ENCODE measurements around the gene MRPS18B. TPM values are rescaled to one million over a fixed set of nuclear protein-coding genes. Genes with fewer than 3 reads are reported as not detected.

MRPS18B gene
- total and polyA plus RNA-seq, 4 donors = 24.9 to 81.5 (median 53.6) TPM

GRCh38 chr6:30612687-30613248 lies 4.9 kb upstream of the MRPS18B start:
- WGBS, 2 donors = 41 to 67% methylated on average over 6 of the region's 6 CpGs
- no peak overlapping the region for H3K4me3 ChIP-seq
- no peaks in the 10 kb centered on the region for H3K9me3 ChIP-seq (ENCODE audit: control insufficient read depth in 4 of 4, insufficient read depth in 3 of 4, low read length in 3 of 4)
- ATAC-seq (ENCODE audit: insufficient read depth, low FRiP score) (no peak), DNase-seq (peak in 2 of 3 donors; percentile 47 to 58)
- peaks cover 16 to 33% (median 25%) of the 10 kb centered on the region in 4 donors for H3K36me3 ChIP-seq (ENCODE audit: control insufficient read depth in 4 of 4, insufficient read depth in 4 of 4, low read length in 4 of 4)
- no peaks in the 10 kb centered on the region for H3K27me3 ChIP-seq (ENCODE audit: control insufficient read depth in 3 of 3, insufficient read depth in 3 of 3, low read length in 2 of 3)
- peak overlapping the region in 1 of 2 donors; percentile 26 for H3K27ac ChIP-seq (ENCODE audit: low read depth in 1 of 2, low read length in 1 of 2)
- H3K9ac ChIP-seq (ENCODE audit: insufficient read depth in 1 of 2, low read length in 2 of 2) = no peak overlapping the region
- peaks cover 0 to 32% (median 20%) of the 10 kb centered on the region in 5 donors for H3K4me1 ChIP-seq (ENCODE audit: control insufficient read depth in 5 of 5, insufficient read depth in 5 of 5, low read length in 5 of 5)
- TF ChIP-seq, protein P1, sequence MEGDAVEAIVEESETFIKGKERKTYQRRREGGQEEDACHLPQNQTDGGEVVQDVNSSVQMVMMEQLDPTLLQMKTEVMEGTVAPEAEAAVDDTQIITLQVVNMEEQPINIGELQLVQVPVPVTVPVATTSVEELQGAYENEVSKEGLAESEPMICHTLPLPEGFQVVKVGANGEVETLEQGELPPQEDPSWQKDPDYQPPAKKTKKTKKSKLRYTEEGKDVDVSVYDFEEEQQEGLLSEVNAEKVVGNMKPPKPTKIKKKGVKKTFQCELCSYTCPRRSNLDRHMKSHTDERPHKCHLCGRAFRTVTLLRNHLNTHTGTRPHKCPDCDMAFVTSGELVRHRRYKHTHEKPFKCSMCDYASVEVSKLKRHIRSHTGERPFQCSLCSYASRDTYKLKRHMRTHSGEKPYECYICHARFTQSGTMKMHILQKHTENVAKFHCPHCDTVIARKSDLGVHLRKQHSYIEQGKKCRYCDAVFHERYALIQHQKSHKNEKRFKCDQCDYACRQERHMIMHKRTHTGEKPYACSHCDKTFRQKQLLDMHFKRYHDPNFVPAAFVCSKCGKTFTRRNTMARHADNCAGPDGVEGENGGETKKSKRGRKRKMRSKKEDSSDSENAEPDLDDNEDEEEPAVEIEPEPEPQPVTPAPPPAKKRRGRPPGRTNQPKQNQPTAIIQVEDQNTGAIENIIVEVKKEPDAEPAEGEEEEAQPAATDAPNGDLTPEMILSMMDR (IDR thresholded peaks at IDR 0.05; ENCODE audit: control extremely low read depth, extremely low read depth) = no peak

- Histone ChIP-seq H3K27me3 (ENCODE audit: control insufficient read depth in 3 of 3, insufficient read depth in 3 of 3, low read length in 2 of 3) (no peaks in the 10 kb centered on the region), H3K9me3 (ENCODE audit: control insufficient read depth in 4 of 4, insufficient read depth in 3 of 4, low read length in 3 of 4) (no peaks in the 10 kb centered on the region), H3K36me3 (ENCODE audit: control insufficient read depth in 4 of 4, insufficient read depth in 4 of 4, low read length in 4 of 4) (peaks cover 14 to 30% (median 21%) of the 10 kb centered on the region in 4 donors), H3K4me3 (no peak overlapping the region), H3K9ac (ENCODE audit: insufficient read depth in 1 of 2, low read length in 2 of 2) (peak overlapping the region in 1 of 2 donors; percentile 100), H3K4me1 (ENCODE audit: control insufficient read depth in 5 of 5, insufficient read depth in 5 of 5, low read length in 5 of 5) (peaks cover 0 to 36% (median 22%) of the 10 kb centered on the region in 5 donors), H3K27ac (ENCODE audit: low read depth in 1 of 2, low read length in 1 of 2) (peak overlapping the region in 1 of 2 donors; percentile 29)
- DNase-seq (peak in 1 of 3 donors; percentile 18), ATAC-seq (ENCODE audit: insufficient read depth, low FRiP score) (no peak)
- TF ChIP-seq, protein P1 (IDR thresholded peaks at IDR 0.05; ENCODE audit: control extremely low read depth, extremely low read depth) = no peak
Observed at GRCh38 chr6:30613251-30614043, 4.2 kb upstream of the MRPS18B start.

- peak overlapping the region; percentile 17 for H3K4me3 ChIP-seq
- H3K9ac ChIP-seq (ENCODE audit: insufficient read depth in 1 of 2, low read length in 2 of 2) = peak overlapping the region; percentile 26 to 100
- ATAC-seq (ENCODE audit: insufficient read depth, low FRiP score) (no peak), DNase-seq (no peak)
- 21 to 24% methylated on average over 8 of the region's 8 CpGs for WGBS, 2 donors
- TF ChIP-seq, protein P1 (IDR thresholded peaks at IDR 0.05; ENCODE audit: control extremely low read depth, extremely low read depth) = no peak
- peaks cover 0 to 40% (median 25%) of the 10 kb centered on the region in 5 donors for H3K4me1 ChIP-seq (ENCODE audit: control insufficient read depth in 5 of 5, insufficient read depth in 5 of 5, low read length in 5 of 5)
- H3K27ac ChIP-seq (ENCODE audit: low read depth in 1 of 2, low read length in 1 of 2) = peak overlapping the region; percentile 72 to 91
- peaks cover 6 to 22% (median 13%) of the 10 kb centered on the region in 4 donors for H3K36me3 ChIP-seq (ENCODE audit: control insufficient read depth in 4 of 4, insufficient read depth in 4 of 4, low read length in 4 of 4)
- H3K9me3 ChIP-seq (ENCODE audit: control insufficient read depth in 4 of 4, insufficient read depth in 3 of 4, low read length in 3 of 4) = no peaks in the 10 kb centered on the region
- H3K27me3 ChIP-seq (ENCODE audit: control insufficient read depth in 3 of 3, insufficient read depth in 3 of 3, low read length in 2 of 3) = no peaks in the 10 kb centered on the region
Observed at GRCh38 chr6:30614044-30614842, 3.4 kb upstream of the MRPS18B start.

Measured in lung (tissue), 12 donors.